Suprapubic skin (tissue), 4 donors: ENCODE data around the gene CXCL1.

Experiments
- EP300 ChIP-seq: sonication (generic); formaldehyde crosslinking; IDR thresholded peaks from one replicate; pipeline ENCODE4 v1.6.1; 2017; ENCODE audit warnings: antibody characterized with exemption
- POLR2A ChIP-seq, 2 donors: fragments of 450-650 bp; IDR thresholded peaks; one replicate each; pipeline ENCODE4 v1.6.1; 2017; ENCODE audit warnings: antibody characterized with exemption in 2 of 2, mild to moderate bottlenecking in 2 of 2, moderate library complexity in 2 of 2
- POLR2AphosphoS5 ChIP-seq, 3 donors: sonication (generic); formaldehyde crosslinking; IDR thresholded peaks; one replicate each; pipeline ENCODE4 v1.6.1; 2017; ENCODE audit warnings: antibody characterized with exemption in 3 of 3
- TF ChIP-seq, protein P1 (sequence below), 2 donors: fragments of 200-600 bp in 1 of 2; fragments of 450-650 bp in 1 of 2; sonication (generic) in 1 of 2; IDR thresholded peaks; one replicate each; pipeline ENCODE4 v1.5.1; 2016 to 2019; ENCODE audit warnings: antibody characterized with exemption in 2 of 2, mild to moderate bottlenecking in 1 of 2, moderate library complexity in 1 of 2

DNA sequence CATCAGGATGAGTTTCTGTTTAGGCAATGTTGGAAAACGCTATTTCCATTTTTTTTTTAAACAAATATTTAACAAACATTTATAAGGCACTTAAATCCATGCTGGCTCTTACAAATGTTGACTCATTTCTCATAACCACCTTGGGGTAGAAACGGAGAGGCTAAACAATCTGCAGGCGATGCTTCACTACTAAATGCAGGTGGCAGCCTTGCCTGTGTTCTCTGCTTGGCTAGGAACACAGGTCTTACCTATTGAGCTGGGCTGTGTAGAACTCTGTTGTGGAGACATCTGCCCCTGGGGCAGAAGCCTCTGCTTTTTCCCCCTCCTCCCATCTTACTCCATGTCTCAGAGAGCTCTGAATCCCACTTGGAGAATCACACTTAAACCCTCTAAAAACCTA, 1.4 kb upstream of the CXCL1 start:
- TF ChIP-seq, protein P1, sequence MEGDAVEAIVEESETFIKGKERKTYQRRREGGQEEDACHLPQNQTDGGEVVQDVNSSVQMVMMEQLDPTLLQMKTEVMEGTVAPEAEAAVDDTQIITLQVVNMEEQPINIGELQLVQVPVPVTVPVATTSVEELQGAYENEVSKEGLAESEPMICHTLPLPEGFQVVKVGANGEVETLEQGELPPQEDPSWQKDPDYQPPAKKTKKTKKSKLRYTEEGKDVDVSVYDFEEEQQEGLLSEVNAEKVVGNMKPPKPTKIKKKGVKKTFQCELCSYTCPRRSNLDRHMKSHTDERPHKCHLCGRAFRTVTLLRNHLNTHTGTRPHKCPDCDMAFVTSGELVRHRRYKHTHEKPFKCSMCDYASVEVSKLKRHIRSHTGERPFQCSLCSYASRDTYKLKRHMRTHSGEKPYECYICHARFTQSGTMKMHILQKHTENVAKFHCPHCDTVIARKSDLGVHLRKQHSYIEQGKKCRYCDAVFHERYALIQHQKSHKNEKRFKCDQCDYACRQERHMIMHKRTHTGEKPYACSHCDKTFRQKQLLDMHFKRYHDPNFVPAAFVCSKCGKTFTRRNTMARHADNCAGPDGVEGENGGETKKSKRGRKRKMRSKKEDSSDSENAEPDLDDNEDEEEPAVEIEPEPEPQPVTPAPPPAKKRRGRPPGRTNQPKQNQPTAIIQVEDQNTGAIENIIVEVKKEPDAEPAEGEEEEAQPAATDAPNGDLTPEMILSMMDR (IDR thresholded peaks at IDR 0.05): no peak
- TF ChIP-seq POLR2AphosphoS5 (IDR thresholded peaks at IDR 0.05) (no peak), POLR2A (IDR thresholded peaks at IDR 0.05) (no peak), EP300 (no peak)
